HEK293T (cell line): ENCODE results near the gene IFT20.

ENCODE experiments used
- BHLHE40 ChIP-seq: fragments of 450-650 bp; IDR thresholded peaks from 2 replicates; pipeline ENCODE4 v1.6.1; 2016; ENCODE audit warnings: mild to moderate bottlenecking, moderate library complexity, borderline replicate concordance
- CTBP1 ChIP-seq: fragments of 450-650 bp; IDR thresholded peaks from 2 replicates; pipeline ENCODE4 v1.6.1; 2016; ENCODE audit warnings: borderline replicate concordance
- FOXA1 ChIP-seq: fragments of 450-650 bp; IDR thresholded peaks from 2 replicates; pipeline ENCODE4 v1.6.1; 2016; ENCODE audit warnings: mild to moderate bottlenecking
- FOXK2 ChIP-seq: fragments of 450-650 bp; IDR thresholded peaks from 2 replicates; pipeline ENCODE4 v1.6.1; 2016; ENCODE audit warnings: mild to moderate bottlenecking
- FOXM1 ChIP-seq: fragments of 450-650 bp; IDR thresholded peaks from 2 replicates; pipeline ENCODE4 v1.6.1; 2017; ENCODE audit warnings: mild to moderate bottlenecking, borderline replicate concordance
- L3MBTL2 ChIP-seq: fragments of 450-650 bp; conservative IDR thresholded peaks from 2 replicates; pipeline ENCODE4 v1.6.1; 2016; ENCODE audit warnings: mild to moderate bottlenecking
- LEF1 ChIP-seq: fragments of 450-650 bp; IDR thresholded peaks from 2 replicates; pipeline ENCODE4 v1.6.1; 2017; ENCODE audit warnings: mild to moderate bottlenecking, borderline replicate concordance
- SP1 ChIP-seq: fragments of 450-650 bp; IDR thresholded peaks from 2 replicates; pipeline ENCODE4 v1.6.1; 2017
- SUZ12 ChIP-seq: fragments of 450-650 bp; IDR thresholded peaks from 2 replicates; pipeline ENCODE4 v1.6.1; 2016; ENCODE audit warnings: mild to moderate bottlenecking
- TARDBP ChIP-seq: fragments of 450-650 bp; IDR thresholded peaks from 2 replicates; pipeline ENCODE4 v1.6.1; 2016

- TF ChIP-seq FOXK2 (peak; percentile 96), SP1 (no peak), LEF1 (no peak), CTBP1 (no peak), SUZ12 (no peak; the same call in none of the 2 replicates), BHLHE40 (no peak), FOXM1 (no peak), TARDBP (peak; percentile 47; the same call in 1 of the 2 replicates), L3MBTL2 (no peak), FOXA1 (no peak)
These were observed at the start of gene IFT20, which contains the start of gene TNFAIP1 for GRCh38 chr17:28335201-28335958.
